GM18868 (cell line): ENCODE measurements around the gene MARF1.

Experiments used
- ATAC-seq: cut with Tn5 transposase; IDR thresholded peaks from one replicate; pipeline ENCODE4 v1.9.1; 2021; ENCODE audit warnings: mild to moderate bottlenecking, moderate library complexity; ENCODE audit not compliant: unreplicated experiment

The MARF1 gene

GRCh38 chr16:15602285-15603044 is 40.5 kb downstream of the MARF1 start:
- ATAC-seq = no peak

DNA sequence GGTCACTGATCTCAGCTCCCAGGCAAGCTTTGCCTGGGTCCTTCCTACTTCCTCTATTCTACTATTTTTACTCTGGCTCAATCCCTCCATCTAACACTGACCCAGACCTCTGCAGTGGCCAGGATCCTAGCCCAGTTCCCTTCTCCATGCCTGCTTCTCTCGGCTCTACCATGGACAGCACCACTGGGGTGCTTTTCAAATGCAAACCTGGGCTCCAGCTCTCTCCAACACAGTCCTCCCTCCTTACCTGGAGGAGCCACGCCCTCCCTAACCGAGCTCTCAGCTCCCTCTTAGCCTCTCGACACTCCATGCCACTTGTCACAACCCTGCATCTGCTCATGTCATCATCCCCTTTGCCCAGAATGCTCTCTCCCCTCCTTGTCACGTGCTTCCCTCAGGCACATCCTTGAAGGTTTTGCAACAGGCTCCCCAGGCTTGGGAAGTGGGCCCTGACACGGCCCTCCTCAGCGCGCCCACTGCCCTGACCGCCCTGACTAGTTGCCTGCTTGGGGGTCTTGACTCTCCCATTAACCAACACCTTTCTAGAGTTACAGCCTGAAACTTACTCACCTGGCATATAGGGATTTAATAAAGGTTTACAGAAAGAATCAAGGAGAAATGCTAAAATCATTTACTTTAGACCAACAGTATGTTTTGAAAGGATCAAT is 41.6 kb downstream of the MARF1 start:
- no peak for ATAC-seq

DNA sequence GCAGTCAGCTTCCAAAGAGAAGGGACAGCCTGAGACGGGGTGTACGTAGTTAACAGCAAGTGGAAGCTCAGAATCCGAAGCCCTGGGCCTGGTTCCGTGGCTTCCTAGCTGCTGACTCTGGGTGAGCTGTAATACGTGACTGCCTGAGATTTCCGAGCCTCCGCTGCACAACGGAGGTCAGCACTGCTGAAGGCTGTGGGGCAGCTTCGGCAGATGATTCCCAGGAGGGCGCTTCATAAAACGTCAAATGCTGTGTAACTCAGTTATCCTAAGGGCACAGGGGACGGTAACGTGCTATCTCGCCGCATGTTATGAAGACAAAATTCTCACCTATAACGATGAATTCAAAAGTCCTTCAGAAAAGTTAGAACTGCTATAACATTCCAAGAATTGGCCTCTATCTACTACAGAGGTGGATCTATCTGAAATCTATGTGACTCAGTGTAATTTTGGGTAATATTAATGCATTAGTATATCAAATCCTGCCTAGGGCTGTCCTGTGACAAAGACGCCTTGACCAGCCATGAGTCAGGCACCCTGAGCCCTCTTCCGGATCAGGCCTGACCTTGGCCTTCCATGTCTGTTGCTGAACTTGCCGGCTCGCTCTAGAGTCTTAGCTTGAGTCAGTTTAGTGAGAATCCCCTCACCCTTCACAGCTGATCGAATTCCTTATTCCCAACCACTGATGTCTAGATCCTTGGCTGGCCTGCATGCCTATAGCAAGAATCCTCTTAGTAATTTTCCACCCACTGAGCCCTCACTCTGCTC is 43.5 kb downstream of the MARF1 start:
- ATAC-seq = no peak

GRCh38 chr16:15598648-15599190 is 44.2 kb downstream of the MARF1 start:
- ATAC-seq = no peak

- no peak for ATAC-seq
These were observed 44.9 kb downstream of the MARF1 start for GRCh38 chr16:15597822-15598647.

GRCh38 chr16:15597135-15597534 is 45.8 kb downstream of the MARF1 start:
- ATAC-seq = no peak

DNA sequence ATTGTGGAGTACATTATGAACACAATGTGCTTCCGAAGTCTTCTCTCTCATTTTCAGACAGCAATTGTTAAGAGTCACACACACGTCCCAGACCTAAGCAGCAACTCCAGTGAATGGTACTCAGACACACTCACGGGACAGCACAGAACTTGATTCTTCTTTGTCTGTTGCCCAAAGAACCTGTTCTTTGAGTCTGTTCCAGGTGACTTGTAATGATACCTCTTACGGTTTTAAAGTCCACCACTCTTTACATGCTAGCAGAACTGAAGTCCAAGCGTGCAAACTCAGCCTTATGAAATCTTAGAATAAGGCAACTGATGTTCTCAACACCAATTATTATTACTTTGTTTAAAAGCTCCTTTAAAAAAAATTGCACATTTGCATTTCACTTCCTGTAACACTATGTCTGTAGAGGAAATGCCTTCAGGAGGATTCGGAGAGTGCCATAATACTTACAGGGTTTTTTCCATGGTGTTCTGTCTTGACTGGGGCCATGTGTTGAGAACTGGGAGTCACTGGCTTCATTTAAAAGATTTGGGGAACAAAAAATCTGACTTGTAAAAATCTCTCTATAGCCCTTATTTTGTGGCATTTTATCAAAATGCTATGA is 48.1 kb downstream of the MARF1 start:
- no peak for ATAC-seq

- no peak for ATAC-seq
These were observed 49.7 kb downstream of the MARF1 start for GRCh38 chr16:15593235-15593634.

DNA sequence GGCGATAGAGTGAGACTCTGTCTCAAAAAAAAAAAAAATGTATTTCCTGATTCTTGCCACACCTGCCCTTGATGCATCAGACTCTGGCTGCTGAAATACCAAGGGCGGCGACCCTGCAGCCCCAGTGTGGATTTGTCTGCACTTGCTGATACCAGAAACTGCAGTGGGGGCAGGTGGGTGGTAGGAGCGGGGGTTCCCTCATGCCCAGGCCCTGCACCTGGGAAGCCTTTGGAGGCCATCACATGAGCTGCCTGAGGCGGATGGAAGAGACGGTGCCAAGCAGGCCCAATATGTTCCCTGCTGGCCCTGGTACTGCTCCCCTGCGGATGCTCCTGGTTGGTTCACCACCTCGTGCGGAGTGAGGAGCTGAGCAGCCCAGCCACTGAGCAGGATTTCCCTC is 50.6 kb downstream of the MARF1 start:
- no peak for ATAC-seq

GRCh38 chr16:15587152-15587825 is 55.7 kb downstream of the MARF1 start:
- ATAC-seq = no peak

DNA sequence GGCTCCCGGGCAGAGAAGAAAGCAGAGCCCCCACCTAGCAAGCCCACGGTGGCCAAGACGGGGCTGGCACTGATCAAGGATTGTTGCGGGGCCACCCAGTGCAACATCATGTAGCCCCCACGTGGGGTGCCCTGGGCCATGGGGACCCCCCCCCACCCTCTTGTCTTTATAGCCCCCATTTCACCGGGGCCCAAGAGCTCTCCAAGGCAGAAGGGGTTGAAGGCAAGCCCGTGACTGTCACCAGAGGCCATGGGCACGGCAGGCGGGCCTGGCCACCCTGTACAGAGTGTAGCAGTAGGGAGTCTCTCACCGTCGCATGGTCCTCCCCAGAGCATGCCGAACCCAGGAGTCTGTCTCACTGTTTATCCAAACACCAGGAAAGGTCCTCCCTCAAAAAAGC is 56.2 kb downstream of the MARF1 start:
- no peak for ATAC-seq

DNA sequence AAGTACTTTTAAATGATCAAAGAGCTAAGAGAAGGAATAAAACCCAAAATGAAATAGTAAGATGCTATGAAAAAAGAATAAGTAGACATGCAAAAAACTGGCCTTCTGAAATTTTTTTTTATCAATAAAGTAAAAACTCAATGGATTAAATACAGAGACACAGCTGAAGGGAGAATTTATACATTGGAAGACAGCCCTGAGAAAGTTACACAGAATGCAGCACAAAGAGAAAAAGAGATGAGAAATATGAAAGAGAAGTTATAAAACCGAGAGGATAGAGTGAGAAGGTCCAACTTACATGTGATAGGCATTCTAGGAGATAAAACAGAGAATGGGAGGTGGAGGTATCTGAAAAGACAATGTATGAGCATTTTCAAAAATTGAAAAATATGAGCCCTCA is 57.0 kb downstream of the MARF1 start:
- ATAC-seq = no peak

DNA sequence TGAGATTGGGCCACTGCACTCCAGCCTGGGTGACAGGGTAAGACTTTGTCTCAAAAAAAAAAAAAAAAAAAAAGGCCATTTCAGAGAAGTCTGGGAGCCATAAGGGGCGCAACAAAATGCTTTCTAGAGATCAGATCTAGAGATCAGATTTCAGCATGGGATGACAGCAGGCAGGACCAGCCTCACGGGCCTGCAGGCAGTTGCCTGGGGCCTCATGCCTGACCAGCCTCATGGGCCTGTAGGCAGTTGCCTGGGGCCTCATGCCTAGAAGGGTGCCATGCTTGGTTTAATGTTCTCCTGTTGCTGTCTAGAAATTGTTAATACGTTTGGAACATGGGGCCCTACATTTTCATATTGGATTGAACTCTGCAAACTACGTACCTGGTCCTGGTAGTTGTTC is 59.4 kb downstream of the MARF1 start:
- ATAC-seq = no peak

GRCh38 chr16:15581127-15581815 is 61.7 kb downstream of the MARF1 start:
- no peak for ATAC-seq

GRCh38 chr16:15578824-15579223 is 64.1 kb downstream of the MARF1 start:
- ATAC-seq = no peak

DNA sequence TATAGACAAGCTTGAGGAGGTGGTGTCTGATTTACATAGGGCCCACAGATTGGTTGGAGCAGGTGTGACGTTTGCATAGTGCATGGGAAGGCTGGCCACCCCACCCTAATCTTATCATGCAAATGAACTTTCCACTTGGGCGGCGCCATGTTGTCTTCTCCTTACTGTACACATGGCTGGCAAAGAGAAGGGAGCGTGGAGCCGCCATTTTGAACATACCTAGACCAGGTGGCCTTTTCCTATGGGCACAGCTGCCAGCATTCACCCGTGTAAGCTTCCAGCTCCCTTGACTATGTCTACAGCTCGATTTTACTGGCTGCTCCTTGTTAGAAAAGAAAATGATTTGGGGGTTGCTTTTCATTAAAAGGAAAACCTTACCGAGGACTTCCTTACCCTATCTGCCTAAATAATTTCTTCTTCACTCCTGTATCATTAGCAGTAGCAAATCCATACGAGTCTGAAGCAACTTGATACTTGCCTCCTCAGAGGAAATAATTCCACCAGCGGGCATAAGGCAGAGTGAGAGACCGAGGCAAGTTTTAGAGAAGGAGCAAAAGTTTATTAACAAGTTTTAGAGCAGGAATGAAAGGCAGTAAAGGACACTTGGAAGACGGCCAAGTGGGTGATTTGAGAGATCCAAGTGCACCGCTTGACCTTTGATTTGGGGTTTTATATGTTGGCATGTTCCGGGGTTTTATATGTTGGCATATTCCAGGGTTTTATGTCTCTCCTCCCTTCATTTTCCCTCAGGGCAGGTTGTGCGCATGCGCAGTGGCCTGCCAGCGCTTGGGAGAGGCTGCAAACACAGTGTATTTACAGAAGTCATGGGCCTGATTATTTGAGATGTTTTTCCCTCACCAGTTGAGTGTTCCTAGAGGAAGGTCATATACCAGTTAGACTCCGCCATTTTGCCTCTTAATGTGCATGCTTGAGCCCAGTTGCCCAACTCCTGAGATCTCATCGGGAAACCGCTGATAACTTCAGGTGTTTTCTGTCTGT is 65.7 kb downstream of the MARF1 start:
- ATAC-seq = no peak

GRCh38 chr16:15575293-15576049 is 67.5 kb downstream of the MARF1 start:
- no peak for ATAC-seq
